ENCODE results near the gene SLC39A3.

SLC39A3 gene

DNA sequence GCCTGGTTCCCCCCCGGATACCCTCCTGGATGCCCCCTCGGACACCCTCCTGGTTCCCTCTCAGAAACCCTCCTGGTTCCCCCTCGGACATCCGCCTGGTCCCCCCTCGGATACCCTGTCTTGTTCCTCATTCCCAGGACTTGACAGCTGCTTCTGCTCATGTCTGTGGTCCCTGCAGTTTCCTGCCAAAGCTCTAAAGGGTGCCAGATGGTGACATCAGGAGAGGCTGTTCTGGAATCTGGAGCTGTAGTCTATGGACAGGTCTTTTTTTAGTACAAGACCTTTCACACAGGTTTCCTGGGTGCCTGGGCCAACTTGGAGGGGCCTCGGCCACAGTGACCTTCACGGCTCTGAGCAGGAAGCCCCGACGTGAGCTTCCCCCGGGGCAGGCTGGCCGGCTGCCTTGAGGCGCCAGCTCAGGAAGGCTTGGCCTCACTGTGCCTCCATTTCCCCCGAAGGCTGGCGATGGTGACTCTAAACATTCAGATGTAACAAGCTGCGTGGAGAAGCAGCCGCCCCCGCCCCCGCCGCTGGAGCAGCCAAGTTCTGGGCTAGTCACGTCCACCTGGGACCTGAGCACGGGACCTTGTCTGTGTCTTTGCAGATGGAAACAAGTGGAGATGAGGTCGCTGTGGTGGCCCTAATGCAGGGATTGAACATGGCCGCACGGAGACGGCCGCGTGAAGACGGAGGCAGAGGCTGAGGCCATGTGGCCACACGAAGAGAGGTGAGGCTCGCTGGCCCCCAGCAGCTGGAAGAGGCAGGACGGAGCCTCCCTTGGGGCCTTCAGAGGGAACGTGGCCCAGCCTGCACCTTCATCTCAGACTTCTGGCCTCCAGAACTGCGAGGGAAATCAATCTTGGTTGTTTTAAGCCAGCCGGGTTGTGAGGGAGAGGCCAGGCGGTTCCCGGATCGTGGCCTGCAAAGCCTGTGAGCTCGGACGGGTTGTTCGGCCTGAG lies 30.5 kb upstream of the SLC39A3 start:
- TF ChIP-seq CEBPB (IDR thresholded peaks at IDR 0.05) (no peak), RAD21 (IDR thresholded peaks at IDR 0.05; ENCODE audit: low read depth) (no peak), TEAD4 (IDR thresholded peaks at IDR 0.05) (no peak), TCF12 (IDR thresholded peaks at IDR 0.05; ENCODE audit: low read depth) (no peak), TAF1 (IDR thresholded peaks at IDR 0.05; ENCODE audit: low read depth) (no peak), ZBTB7A (IDR thresholded peaks at IDR 0.05; ENCODE audit: low read depth) (no peak), NFIC (IDR thresholded peaks at IDR 0.05) (no peak), YY1 (IDR thresholded peaks at IDR 0.05; ENCODE audit: low read depth) (no peak), EP300 (IDR thresholded peaks at IDR 0.05; ENCODE audit: borderline replicate concordance) (no peak), EGR1 (IDR thresholded peaks at IDR 0.05) (no peak), FOXM1 (IDR thresholded peaks at IDR 0.05; ENCODE audit: borderline replicate concordance, low read depth) (no peak), CREB1 (IDR thresholded peaks at IDR 0.05; ENCODE audit: low read depth) (no peak)
- TF ChIP-seq, protein P1, sequence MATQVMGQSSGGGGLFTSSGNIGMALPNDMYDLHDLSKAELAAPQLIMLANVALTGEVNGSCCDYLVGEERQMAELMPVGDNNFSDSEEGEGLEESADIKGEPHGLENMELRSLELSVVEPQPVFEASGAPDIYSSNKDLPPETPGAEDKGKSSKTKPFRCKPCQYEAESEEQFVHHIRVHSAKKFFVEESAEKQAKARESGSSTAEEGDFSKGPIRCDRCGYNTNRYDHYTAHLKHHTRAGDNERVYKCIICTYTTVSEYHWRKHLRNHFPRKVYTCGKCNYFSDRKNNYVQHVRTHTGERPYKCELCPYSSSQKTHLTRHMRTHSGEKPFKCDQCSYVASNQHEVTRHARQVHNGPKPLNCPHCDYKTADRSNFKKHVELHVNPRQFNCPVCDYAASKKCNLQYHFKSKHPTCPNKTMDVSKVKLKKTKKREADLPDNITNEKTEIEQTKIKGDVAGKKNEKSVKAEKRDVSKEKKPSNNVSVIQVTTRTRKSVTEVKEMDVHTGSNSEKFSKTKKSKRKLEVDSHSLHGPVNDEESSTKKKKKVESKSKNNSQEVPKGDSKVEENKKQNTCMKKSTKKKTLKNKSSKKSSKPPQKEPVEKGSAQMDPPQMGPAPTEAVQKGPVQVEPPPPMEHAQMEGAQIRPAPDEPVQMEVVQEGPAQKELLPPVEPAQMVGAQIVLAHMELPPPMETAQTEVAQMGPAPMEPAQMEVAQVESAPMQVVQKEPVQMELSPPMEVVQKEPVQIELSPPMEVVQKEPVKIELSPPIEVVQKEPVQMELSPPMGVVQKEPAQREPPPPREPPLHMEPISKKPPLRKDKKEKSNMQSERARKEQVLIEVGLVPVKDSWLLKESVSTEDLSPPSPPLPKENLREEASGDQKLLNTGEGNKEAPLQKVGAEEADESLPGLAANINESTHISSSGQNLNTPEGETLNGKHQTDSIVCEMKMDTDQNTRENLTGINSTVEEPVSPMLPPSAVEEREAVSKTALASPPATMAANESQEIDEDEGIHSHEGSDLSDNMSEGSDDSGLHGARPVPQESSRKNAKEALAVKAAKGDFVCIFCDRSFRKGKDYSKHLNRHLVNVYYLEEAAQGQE (IDR thresholded peaks at IDR 0.05; ENCODE audit: low read depth), result no peak
- TF ChIP-seq, protein P2, sequence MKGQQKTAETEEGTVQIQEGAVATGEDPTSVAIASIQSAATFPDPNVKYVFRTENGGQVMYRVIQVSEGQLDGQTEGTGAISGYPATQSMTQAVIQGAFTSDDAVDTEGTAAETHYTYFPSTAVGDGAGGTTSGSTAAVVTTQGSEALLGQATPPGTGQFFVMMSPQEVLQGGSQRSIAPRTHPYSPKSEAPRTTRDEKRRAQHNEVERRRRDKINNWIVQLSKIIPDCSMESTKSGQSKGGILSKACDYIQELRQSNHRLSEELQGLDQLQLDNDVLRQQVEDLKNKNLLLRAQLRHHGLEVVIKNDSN (IDR thresholded peaks at IDR 0.05), result no peak
- TF ChIP-seq, protein P3, sequence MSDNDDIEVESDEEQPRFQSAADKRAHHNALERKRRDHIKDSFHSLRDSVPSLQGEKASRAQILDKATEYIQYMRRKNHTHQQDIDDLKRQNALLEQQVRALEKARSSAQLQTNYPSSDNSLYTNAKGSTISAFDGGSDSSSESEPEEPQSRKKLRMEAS (IDR thresholded peaks at IDR 0.05), result no peak

DNA sequence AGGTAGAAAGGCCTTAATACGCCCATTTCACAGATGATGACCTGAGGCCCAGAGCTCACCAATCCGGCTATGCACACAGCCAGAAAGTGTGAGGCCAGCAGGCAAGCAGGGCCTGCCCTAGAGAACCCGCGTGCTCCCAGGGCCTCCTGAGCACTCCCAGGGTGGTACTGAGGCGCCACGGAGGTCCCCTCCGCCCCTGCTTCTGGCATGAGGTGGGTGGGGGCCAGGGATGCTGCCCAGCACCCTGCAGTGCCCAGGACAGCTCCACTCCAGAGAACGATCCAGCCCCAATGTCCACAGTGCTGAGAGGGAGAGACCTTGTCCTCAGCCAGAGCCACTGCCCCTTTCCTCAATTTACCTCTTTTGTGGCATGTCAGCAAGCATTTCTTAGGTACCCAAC lies 29.4 kb upstream of the SLC39A3 start:
- no peak for TF ChIP-seq FOXM1 (IDR thresholded peaks at IDR 0.05; ENCODE audit: borderline replicate concordance, low read depth)
- no peak for TF ChIP-seq TCF12 (IDR thresholded peaks at IDR 0.05; ENCODE audit: low read depth)
- no peak for TF ChIP-seq EP300 (IDR thresholded peaks at IDR 0.05; ENCODE audit: borderline replicate concordance)
- no peak for TF ChIP-seq ZBTB7A (IDR thresholded peaks at IDR 0.05; ENCODE audit: low read depth)
- no peak for TF ChIP-seq NFIC (IDR thresholded peaks at IDR 0.05)
- TF ChIP-seq EGR1 (IDR thresholded peaks at IDR 0.05), result no peak

DNA sequence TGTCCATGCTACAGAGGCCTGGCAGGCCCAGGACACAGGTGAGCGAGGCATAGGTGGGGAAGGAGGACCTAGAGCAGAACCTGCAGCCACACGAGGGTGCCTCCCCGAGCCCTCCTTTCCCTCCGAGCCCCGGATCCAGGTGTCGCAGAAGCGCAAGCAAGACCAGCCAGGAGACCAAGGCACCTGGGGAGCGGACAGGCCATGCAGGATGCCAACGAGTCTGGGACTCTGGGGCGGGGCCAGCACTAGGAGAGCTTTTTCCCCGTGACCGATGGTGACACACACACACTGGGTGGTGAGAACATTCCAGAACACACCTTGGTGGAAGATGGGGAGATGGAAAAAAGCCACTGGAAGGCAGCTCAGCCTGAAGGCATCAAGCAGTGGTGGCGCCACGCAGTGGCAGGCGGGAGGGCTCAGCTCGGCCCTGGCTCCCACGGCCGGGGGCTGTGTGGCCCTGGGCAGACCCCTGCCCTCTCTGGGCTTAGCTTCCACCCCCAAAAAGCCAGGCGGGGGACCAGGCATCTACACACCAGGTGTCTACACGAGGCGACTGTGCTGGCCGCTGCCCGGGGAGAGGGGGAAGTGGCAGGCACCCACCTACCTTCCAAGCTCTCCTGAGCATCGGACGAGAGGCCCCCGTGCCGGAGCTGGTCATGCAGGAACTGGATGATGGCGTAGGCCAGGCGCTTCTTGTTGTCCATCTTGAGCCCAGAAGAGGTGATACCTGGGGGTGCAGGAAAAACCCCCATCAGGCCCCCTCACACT lies 28.7 kb upstream of the SLC39A3 start:
- TF ChIP-seq TEAD4 (IDR thresholded peaks at IDR 0.05) (no peak), YY1 (IDR thresholded peaks at IDR 0.05; ENCODE audit: low read depth) (no peak), TCF12 (IDR thresholded peaks at IDR 0.05; ENCODE audit: low read depth) (no peak), NFIC (IDR thresholded peaks at IDR 0.05) (no peak), CREB1 (IDR thresholded peaks at IDR 0.05; ENCODE audit: low read depth) (no peak), FOXM1 (IDR thresholded peaks at IDR 0.05; ENCODE audit: borderline replicate concordance, low read depth) (no peak), RAD21 (IDR thresholded peaks at IDR 0.05; ENCODE audit: low read depth) (no peak), CEBPB (IDR thresholded peaks at IDR 0.05) (no peak), ZBTB7A (IDR thresholded peaks at IDR 0.05; ENCODE audit: low read depth) (no peak), TAF1 (IDR thresholded peaks at IDR 0.05; ENCODE audit: low read depth) (no peak), EP300 (IDR thresholded peaks at IDR 0.05; ENCODE audit: borderline replicate concordance) (no peak), EGR1 (IDR thresholded peaks at IDR 0.05) (no peak)
- TF ChIP-seq, protein P2 (IDR thresholded peaks at IDR 0.05), result no peak
- TF ChIP-seq, protein P3 (IDR thresholded peaks at IDR 0.05), result no peak
- TF ChIP-seq, protein P1 (IDR thresholded peaks at IDR 0.05; ENCODE audit: low read depth), result no peak

DNA sequence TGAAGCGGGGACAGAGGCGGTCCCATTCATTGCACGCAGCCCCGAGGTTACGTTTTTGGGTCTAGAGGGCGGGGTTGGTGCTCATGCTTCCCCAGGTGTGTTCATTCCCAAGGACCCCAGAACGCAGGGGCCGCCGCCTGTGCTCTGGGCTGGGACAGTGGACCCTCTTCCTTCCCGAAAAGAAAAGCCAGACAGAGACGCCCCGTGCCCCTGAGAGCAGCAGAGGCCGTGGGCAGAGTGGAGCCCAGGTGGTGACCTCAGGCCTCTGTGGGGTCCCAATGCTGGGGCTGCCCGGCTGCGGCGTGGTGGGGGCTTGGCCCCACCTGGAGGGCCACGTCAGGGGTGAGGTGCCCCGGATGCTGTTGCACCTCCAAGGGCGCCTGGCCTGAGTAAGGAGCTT lies 27.9 kb upstream of the SLC39A3 start:
- TF ChIP-seq ZBTB7A (IDR thresholded peaks at IDR 0.05; ENCODE audit: low read depth) (no peak), YY1 (IDR thresholded peaks at IDR 0.05; ENCODE audit: low read depth) (no peak), NFIC (IDR thresholded peaks at IDR 0.05) (no peak), EGR1 (IDR thresholded peaks at IDR 0.05) (no peak), TEAD4 (IDR thresholded peaks at IDR 0.05) (no peak), TAF1 (IDR thresholded peaks at IDR 0.05; ENCODE audit: low read depth) (no peak), CEBPB (IDR thresholded peaks at IDR 0.05) (no peak), TCF12 (IDR thresholded peaks at IDR 0.05; ENCODE audit: low read depth) (no peak), RAD21 (IDR thresholded peaks at IDR 0.05; ENCODE audit: low read depth) (no peak), CREB1 (IDR thresholded peaks at IDR 0.05; ENCODE audit: low read depth) (no peak), EP300 (IDR thresholded peaks at IDR 0.05; ENCODE audit: borderline replicate concordance) (no peak)
- TF ChIP-seq, protein P1 (IDR thresholded peaks at IDR 0.05; ENCODE audit: low read depth), result no peak
- TF ChIP-seq, protein P2 (IDR thresholded peaks at IDR 0.05), result no peak
- TF ChIP-seq, protein P3 (IDR thresholded peaks at IDR 0.05), result no peak

Data from Ishikawa (cell line).